H9 (cell line): Measurements from ENCODE around the gene PLD3. TPM values are rescaled to one million over a fixed set of nuclear protein-coding genes. Genes with fewer than 3 reads are reported as not detected.

Experiments used
- DNase-seq: peaks from one replicate; pipeline ENCODE4 v3.0.0-alpha.2; 2017
- H2AFZ ChIP-seq: one replicate; pipeline ENCODE4 v1.6.1; 2013; ENCODE audit warnings: mild to moderate bottlenecking, low read length, control low read depth, moderate library complexity
- H2AK5ac ChIP-seq: 2 replicates; pipeline ENCODE4 v1.6.1; 2013; ENCODE audit warnings: low read length, control low read depth, mixed read lengths; ENCODE audit not compliant: insufficient read length
- H2BK120ac ChIP-seq: one replicate; pipeline ENCODE4 v1.6.1; 2013; ENCODE audit warnings: low read depth, mild to moderate bottlenecking, low read length, control low read depth, inconsistent platforms; ENCODE audit not compliant: poor library complexity, severe bottlenecking
- H2BK12ac ChIP-seq: 2 replicates; pipeline ENCODE4 v1.6.1; 2013; ENCODE audit warnings: low read length, control low read depth, mixed read lengths, low read depth; ENCODE audit not compliant: insufficient read length
- H2BK15ac ChIP-seq: 2 replicates; pipeline ENCODE4 v1.6.1; 2013; ENCODE audit warnings: low read depth, low read length, control low read depth
- H2BK20ac ChIP-seq: one replicate; pipeline ENCODE4 v1.6.1; 2013; ENCODE audit warnings: low read depth, mild to moderate bottlenecking, low read length, control low read depth, inconsistent platforms; ENCODE audit not compliant: poor library complexity, severe bottlenecking
- H2BK5ac ChIP-seq: 2 replicates; pipeline ENCODE4 v1.6.1; 2013; ENCODE audit warnings: low read length, control low read depth, mixed read lengths; ENCODE audit not compliant: insufficient read length
- H3K14ac ChIP-seq: 2 replicates; pipeline ENCODE4 v1.6.1; 2013; ENCODE audit warnings: low read length, control low read depth; ENCODE audit not compliant: insufficient read depth
- H3K18ac ChIP-seq: 2 replicates; pipeline ENCODE4 v1.6.1; 2013; ENCODE audit warnings: low read depth, mild to moderate bottlenecking, mixed read lengths, low read length, control low read depth; ENCODE audit not compliant: insufficient read length
- H3K23ac ChIP-seq: 2 replicates; pipeline ENCODE4 v1.6.1; 2013; ENCODE audit warnings: low read length, control low read depth, mixed read lengths, low read depth; ENCODE audit not compliant: insufficient read length
- H3K23me2 ChIP-seq: 2 replicates; pipeline ENCODE4 v1.6.1; 2013; ENCODE audit warnings: low read depth, mild to moderate bottlenecking, mixed read lengths, low read length, control low read depth; ENCODE audit not compliant: insufficient read length, poor library complexity, severe bottlenecking
- H3K27ac ChIP-seq: 2 replicates; pipeline ENCODE4 v1.5.1; 2013; ENCODE audit warnings: low read length, control low read depth, mixed read lengths, low read depth; ENCODE audit not compliant: insufficient read length
- H3K27me3 ChIP-seq: 2 replicates; pipeline ENCODE4 v1.6.1; 2013; ENCODE audit warnings: low read length, control low read depth, inconsistent platforms; ENCODE audit not compliant: insufficient read depth
- H3K4ac ChIP-seq: 2 replicates; pipeline ENCODE4 v1.6.1; 2013; ENCODE audit warnings: low read depth, mild to moderate bottlenecking, control low read depth, inconsistent platforms, low read length, moderate library complexity
- H3K4me1 ChIP-seq: 2 replicates; pipeline ENCODE4 v1.6.1; 2013; ENCODE audit warnings: low read length, control low read depth, inconsistent platforms; ENCODE audit not compliant: insufficient read depth
- H3K4me2 ChIP-seq: 2 replicates; pipeline ENCODE4 v1.6.1; 2013; ENCODE audit warnings: low read length, control low read depth, mixed read lengths; ENCODE audit not compliant: insufficient read length, insufficient read depth
- H3K56ac ChIP-seq: 2 replicates; pipeline ENCODE4 v1.6.1; 2013; ENCODE audit warnings: low read depth, mild to moderate bottlenecking, mixed read lengths, low read length, control low read depth; ENCODE audit not compliant: insufficient read length
- H3K79me1 ChIP-seq: 2 replicates; pipeline ENCODE4 v1.6.1; 2013; ENCODE audit warnings: low read depth, mild to moderate bottlenecking, moderate library complexity, low read length, control low read depth, inconsistent platforms; ENCODE audit not compliant: insufficient read depth, poor library complexity, severe bottlenecking
- H3K79me2 ChIP-seq: 2 replicates; pipeline ENCODE4 v1.6.1; 2013; ENCODE audit warnings: low read length, control low read depth, inconsistent platforms; ENCODE audit not compliant: insufficient read depth
- H3K9ac ChIP-seq: 2 replicates; pipeline ENCODE4 v1.6.1; 2013; ENCODE audit warnings: low read length, control low read depth, mixed read lengths; ENCODE audit not compliant: insufficient read length; ENCODE audit errors: extremely low read depth
- H3K9me3 ChIP-seq: one replicate; pipeline ENCODE4 v1.6.1; 2013; ENCODE audit warnings: low read depth, low read length, inconsistent platforms; ENCODE audit not compliant: control insufficient read depth
- H3T11ph ChIP-seq: one replicate; pipeline ENCODE4 v1.6.1; 2013; ENCODE audit warnings: mild to moderate bottlenecking, low read length, control low read depth, inconsistent platforms
- H4K20me1 ChIP-seq: one replicate; pipeline ENCODE4 v1.6.1; 2013; ENCODE audit not compliant: control insufficient read depth, insufficient read length, insufficient read depth
- H4K5ac ChIP-seq: 2 replicates; pipeline ENCODE4 v1.6.1; 2013; ENCODE audit warnings: low read depth, mild to moderate bottlenecking, mixed read lengths, low read length, control low read depth; ENCODE audit not compliant: insufficient read length
- H4K8ac ChIP-seq: replicated peaks from 2 replicates; pipeline ENCODE4 v1.6.1; 2013; ENCODE audit warnings: low read length, control low read depth, mixed read lengths, low read depth; ENCODE audit not compliant: insufficient read length
- H4K91ac ChIP-seq: 2 replicates; pipeline ENCODE4 v1.6.1; 2013; ENCODE audit warnings: low read depth, mild to moderate bottlenecking, moderate library complexity, mixed read lengths, low read length, control low read depth; ENCODE audit not compliant: insufficient read length
- H3K27ac Mint-ChIP-seq, 3 experiments: 2 replicates in 2 of 3; 3 replicates in 1 of 3; pipeline ENCODE4 v1.8.0; 2020 to 2021; ENCODE audit warnings: mixed read lengths in 3 of 3, mild to moderate bottlenecking in 1 of 3, moderate library complexity in 1 of 3
- H3K27me3 Mint-ChIP-seq: 2 replicates; pipeline ENCODE4 v1.8.0; 2021; ENCODE audit warnings: low read depth, mild to moderate bottlenecking, moderate library complexity, mixed read lengths
- H3K36me3 Mint-ChIP-seq, 3 experiments: 2 replicates in 2 of 3; 3 replicates in 1 of 3; pipeline ENCODE4 v1.8.0; 2020 to 2021; ENCODE audit warnings: low read depth in 3 of 3, mixed read lengths in 3 of 3; ENCODE audit not compliant: insufficient read depth in 1 of 3
- H3K4me1 Mint-ChIP-seq, 2 experiments: 2 replicates each; pipeline ENCODE4 v1.8.0; 2020; ENCODE audit warnings: mixed read lengths in 2 of 2
- H3K4me3 Mint-ChIP-seq, 2 experiments: 2 replicates in 1 of 2; 3 replicates in 1 of 2; pipeline ENCODE4 v1.8.0; 2020 to 2021; ENCODE audit warnings: mild to moderate bottlenecking in 2 of 2, mixed read lengths in 2 of 2, moderate library complexity in 1 of 2
- H3K9me3 Mint-ChIP-seq, 2 experiments: 2 replicates in 1 of 2; 3 replicates in 1 of 2; pipeline ENCODE4 v1.8.0; 2020; ENCODE audit warnings: mild to moderate bottlenecking in 2 of 2, mixed read lengths in 2 of 2, moderate library complexity in 1 of 2
- WGBS: extraction: QIAGEN DNeasy Blood & Tissue Kit; methylation state at CpG from one replicate; pipeline ENCODE4 v1.1.7; 2013; ENCODE audit warnings: missing lambda C conversion rate, low lambda C conversion rate, mixed read lengths; ENCODE audit not compliant: insufficient read length; ENCODE audit errors: extremely low coverage; 5-methylcytosine and 5-hydroxymethylcytosine counted together
- total RNA-seq: library from RNA; stranded (reverse); gene quantifications from 2 replicates; pipeline ENCODE4 v1.2.1, GENCODE V29; 2021
- TF ChIP-seq, protein P1 (sequence below): fragments of 200-600 bp; sonication (generic); conservative IDR thresholded peaks from 3 replicates; pipeline ENCODE4 v1.8.0; 2021; ENCODE audit warnings: antibody characterized with exemption, mild to moderate bottlenecking

PLD3 gene
- total RNA-seq, 1 experiment from 2014 or later, result 194 TPM

DNA sequence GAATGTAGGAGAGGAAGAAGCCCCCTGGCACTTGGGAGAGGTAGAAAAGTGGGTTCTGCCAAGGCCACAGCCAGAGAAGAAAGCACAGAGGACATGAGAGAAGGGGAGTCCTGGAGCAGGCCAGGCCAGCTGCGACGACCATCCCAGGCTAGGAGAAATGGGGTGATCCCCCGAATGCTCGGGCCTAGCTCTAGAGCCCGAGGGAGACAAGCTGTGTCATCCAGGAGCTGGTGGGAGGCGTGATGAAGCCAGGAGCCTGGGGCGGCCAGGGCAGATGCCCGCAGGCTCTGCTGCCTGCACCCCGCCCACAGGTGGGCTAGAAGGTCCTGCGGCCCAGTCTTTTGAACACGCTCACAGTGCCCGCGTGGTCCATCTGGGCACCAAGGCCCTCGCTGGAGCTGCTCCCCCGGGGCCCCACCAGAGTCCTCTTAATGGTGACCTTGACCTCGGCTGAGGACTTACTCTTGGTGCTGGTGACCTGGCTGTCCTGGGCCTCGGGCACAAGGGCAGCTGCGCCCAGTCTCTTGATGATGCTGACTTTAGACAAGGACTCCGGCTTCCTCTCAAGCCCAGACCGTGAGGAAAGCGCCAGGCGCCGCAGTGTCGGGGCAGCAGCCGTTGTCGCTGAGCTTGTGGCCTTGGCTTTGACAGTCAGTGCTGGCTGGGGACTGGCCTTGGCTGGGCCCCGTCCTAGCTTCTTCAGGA is 26.8 kb upstream of the PLD3 start:
- H3K27ac Mint-ChIP-seq, result peak overlapping the region in 1 of 3 experiments; percentile 44; a peak in 2 of 7 replicates
- no peak overlapping the region for H2BK120ac ChIP-seq
- H3K4ac ChIP-seq, result no peak overlapping the region
- no peak overlapping the region for H3T11ph ChIP-seq
- no peak overlapping the region for H2BK5ac ChIP-seq
- no peak overlapping the region for H3K14ac ChIP-seq
- H2AK5ac ChIP-seq, result no peak overlapping the region
- no peak overlapping the region for H3K27ac ChIP-seq
- H2BK20ac ChIP-seq, result no peak overlapping the region
- H4K91ac ChIP-seq, result no peak overlapping the region
- H3K27me3 ChIP-seq, result no peaks in the 10 kb centered on the region; the same call in 1 of the 2 replicates
- no peak overlapping the region for H3K18ac ChIP-seq
- no peaks in the 10 kb centered on the region for H3K9me3 ChIP-seq
- TF ChIP-seq, protein P1, sequence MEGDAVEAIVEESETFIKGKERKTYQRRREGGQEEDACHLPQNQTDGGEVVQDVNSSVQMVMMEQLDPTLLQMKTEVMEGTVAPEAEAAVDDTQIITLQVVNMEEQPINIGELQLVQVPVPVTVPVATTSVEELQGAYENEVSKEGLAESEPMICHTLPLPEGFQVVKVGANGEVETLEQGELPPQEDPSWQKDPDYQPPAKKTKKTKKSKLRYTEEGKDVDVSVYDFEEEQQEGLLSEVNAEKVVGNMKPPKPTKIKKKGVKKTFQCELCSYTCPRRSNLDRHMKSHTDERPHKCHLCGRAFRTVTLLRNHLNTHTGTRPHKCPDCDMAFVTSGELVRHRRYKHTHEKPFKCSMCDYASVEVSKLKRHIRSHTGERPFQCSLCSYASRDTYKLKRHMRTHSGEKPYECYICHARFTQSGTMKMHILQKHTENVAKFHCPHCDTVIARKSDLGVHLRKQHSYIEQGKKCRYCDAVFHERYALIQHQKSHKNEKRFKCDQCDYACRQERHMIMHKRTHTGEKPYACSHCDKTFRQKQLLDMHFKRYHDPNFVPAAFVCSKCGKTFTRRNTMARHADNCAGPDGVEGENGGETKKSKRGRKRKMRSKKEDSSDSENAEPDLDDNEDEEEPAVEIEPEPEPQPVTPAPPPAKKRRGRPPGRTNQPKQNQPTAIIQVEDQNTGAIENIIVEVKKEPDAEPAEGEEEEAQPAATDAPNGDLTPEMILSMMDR, result no peak
- no peaks in the 10 kb centered on the region; a peak in 1 of 5 replicates for H3K9me3 Mint-ChIP-seq
- no peaks in the 10 kb centered on the region for H4K20me1 ChIP-seq
- H3K23ac ChIP-seq, result no peak overlapping the region
- H3K4me1 Mint-ChIP-seq, result peaks cover 0 to 4% of the 10 kb centered on the region in 2 experiments; a peak in 1 of 4 replicates
- H3K23me2 ChIP-seq, result no peaks in the 10 kb centered on the region
- no peak overlapping the region for H3K4me3 Mint-ChIP-seq
- H3K4me1 ChIP-seq, result no peaks in the 10 kb centered on the region
- H2AFZ ChIP-seq, result no peak overlapping the region
- H4K5ac ChIP-seq, result no peak overlapping the region
- no peak overlapping the region for H3K4me2 ChIP-seq
- H3K36me3 Mint-ChIP-seq, result peaks cover 9 to 73% (median 46%) of the 10 kb centered on the region in 3 experiments; a peak in 6 of 7 replicates
- no peaks in the 10 kb centered on the region for H3K79me1 ChIP-seq
- H3K27me3 Mint-ChIP-seq, result no peaks in the 10 kb centered on the region
- H3K56ac ChIP-seq, result no peak overlapping the region
- H3K79me2 ChIP-seq, result no peaks in the 10 kb centered on the region
- no peak overlapping the region for H2BK12ac ChIP-seq
- no peak overlapping the region for H4K8ac ChIP-seq
- no CpG with 5 or more reads among the region's 27 CpGs for WGBS
- no peak overlapping the region for H3K9ac ChIP-seq
- no peak overlapping the region for H2BK15ac ChIP-seq
- no peak for DNase-seq
